ENCODE data around the gene EREG.

DNA sequence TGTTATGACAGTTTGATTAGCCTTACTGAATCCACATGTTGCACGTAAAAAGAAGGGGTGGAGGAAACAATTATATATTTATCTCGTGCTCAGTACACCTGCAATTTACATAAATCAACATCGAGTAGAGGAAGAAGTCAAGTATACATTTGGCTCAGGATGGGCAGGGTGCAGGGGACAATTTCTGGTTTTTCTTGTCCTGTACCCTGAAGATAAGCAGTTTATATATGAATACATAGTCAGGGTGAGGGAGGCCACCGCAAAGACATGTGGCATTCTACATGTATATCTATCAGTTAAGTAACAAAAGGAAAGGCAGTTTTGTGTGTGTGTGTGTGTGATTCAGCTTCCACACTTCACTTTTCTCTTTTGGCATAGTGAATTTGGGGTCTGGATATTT, 11.1 kb upstream of the EREG start:
- TF ChIP-seq, protein P1, sequence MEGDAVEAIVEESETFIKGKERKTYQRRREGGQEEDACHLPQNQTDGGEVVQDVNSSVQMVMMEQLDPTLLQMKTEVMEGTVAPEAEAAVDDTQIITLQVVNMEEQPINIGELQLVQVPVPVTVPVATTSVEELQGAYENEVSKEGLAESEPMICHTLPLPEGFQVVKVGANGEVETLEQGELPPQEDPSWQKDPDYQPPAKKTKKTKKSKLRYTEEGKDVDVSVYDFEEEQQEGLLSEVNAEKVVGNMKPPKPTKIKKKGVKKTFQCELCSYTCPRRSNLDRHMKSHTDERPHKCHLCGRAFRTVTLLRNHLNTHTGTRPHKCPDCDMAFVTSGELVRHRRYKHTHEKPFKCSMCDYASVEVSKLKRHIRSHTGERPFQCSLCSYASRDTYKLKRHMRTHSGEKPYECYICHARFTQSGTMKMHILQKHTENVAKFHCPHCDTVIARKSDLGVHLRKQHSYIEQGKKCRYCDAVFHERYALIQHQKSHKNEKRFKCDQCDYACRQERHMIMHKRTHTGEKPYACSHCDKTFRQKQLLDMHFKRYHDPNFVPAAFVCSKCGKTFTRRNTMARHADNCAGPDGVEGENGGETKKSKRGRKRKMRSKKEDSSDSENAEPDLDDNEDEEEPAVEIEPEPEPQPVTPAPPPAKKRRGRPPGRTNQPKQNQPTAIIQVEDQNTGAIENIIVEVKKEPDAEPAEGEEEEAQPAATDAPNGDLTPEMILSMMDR (IDR thresholded peaks at IDR 0.05), result no peak
- TF ChIP-seq POLR2AphosphoS5 (IDR thresholded peaks at IDR 0.05), result no peak

Measured in gastroesophageal sphincter (tissue), 3 donors.